Chondrocyte (in vitro differentiated cells): ENCODE data around the gene ADAMTS14. TPM values are rescaled to one million over a fixed set of nuclear protein-coding genes. Genes with fewer than 3 reads are reported as not detected.

Experiments
- DNase-seq: peaks from one replicate; pipeline ENCODE4 v3.0.0; 2021; ENCODE audit warnings: mixed read lengths, low spot score
- H3K27ac Mint-ChIP-seq: one replicate; pipeline ENCODE4 v1.8.0; 2021; ENCODE audit warnings: mild to moderate bottlenecking, moderate library complexity, mixed read lengths; ENCODE audit not compliant: unreplicated experiment
- H3K27me3 Mint-ChIP-seq: 2 replicates; pipeline ENCODE4 v1.8.0; 2021; ENCODE audit warnings: low read depth, mixed read lengths
- H3K36me3 Mint-ChIP-seq: 2 replicates; pipeline ENCODE4 v1.8.0; 2021; ENCODE audit warnings: low read depth, mixed read lengths
- H3K4me1 Mint-ChIP-seq: 2 replicates; pipeline ENCODE4 v1.8.0; 2021; ENCODE audit warnings: low read depth, mild to moderate bottlenecking, mixed read lengths
- H3K4me3 Mint-ChIP-seq: one replicate; pipeline ENCODE4 v1.8.0; 2021; ENCODE audit warnings: mild to moderate bottlenecking, moderate library complexity, mixed read lengths; ENCODE audit not compliant: unreplicated experiment
- H3K9me3 Mint-ChIP-seq: 2 replicates; pipeline ENCODE4 v1.8.0; 2021; ENCODE audit warnings: low read depth, mixed read lengths
- total RNA-seq: library from RNA; stranded (reverse); gene quantifications from 3 replicates; pipeline ENCODE4 v1.2.1, GENCODE V29; 2021
- TF ChIP-seq, protein P1 (sequence below): fragments of 200-600 bp; sonication (generic); IDR thresholded peaks from 2 replicates; pipeline ENCODE4 v1.5.0; 2021; ENCODE audit warnings: antibody characterized with exemption, mild to moderate bottlenecking, moderate library complexity

The ADAMTS14 gene
- total RNA-seq, 1 donor from 2014 or later = 7.7 TPM

DNA sequence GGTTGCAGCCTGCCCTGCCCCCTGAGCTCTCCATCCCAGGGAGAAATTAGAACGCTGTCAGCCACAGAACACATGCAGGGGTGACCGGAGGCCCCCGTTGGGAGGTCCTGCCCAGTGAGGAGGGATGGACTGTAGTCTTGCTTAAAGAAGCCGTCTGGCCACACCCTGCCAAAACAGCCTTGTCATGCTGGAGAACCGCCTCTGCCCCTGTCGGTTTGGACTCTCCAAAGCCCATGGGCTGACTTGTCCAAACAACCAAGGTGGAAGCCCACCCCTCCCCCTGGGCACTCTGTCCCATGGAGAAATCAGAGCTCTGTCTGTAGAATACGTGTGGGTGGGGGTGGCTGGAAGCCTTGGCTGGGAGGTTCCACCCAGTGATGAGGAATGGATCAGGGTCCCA is 125.5 kb downstream of the ADAMTS14 start:
- Mint-ChIP-seq H3K27me3 (peaks cover 17% of the 10 kb centered on the region), H3K9me3 (peaks cover 13% of the 10 kb centered on the region), H3K36me3 (peaks cover 9% of the 10 kb centered on the region), H3K4me1 (no peaks in the 10 kb centered on the region), H3K4me3 (no peak overlapping the region), H3K27ac (no peak overlapping the region)
- no peak for DNase-seq
- TF ChIP-seq, protein P1, sequence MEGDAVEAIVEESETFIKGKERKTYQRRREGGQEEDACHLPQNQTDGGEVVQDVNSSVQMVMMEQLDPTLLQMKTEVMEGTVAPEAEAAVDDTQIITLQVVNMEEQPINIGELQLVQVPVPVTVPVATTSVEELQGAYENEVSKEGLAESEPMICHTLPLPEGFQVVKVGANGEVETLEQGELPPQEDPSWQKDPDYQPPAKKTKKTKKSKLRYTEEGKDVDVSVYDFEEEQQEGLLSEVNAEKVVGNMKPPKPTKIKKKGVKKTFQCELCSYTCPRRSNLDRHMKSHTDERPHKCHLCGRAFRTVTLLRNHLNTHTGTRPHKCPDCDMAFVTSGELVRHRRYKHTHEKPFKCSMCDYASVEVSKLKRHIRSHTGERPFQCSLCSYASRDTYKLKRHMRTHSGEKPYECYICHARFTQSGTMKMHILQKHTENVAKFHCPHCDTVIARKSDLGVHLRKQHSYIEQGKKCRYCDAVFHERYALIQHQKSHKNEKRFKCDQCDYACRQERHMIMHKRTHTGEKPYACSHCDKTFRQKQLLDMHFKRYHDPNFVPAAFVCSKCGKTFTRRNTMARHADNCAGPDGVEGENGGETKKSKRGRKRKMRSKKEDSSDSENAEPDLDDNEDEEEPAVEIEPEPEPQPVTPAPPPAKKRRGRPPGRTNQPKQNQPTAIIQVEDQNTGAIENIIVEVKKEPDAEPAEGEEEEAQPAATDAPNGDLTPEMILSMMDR = no peak

DNA sequence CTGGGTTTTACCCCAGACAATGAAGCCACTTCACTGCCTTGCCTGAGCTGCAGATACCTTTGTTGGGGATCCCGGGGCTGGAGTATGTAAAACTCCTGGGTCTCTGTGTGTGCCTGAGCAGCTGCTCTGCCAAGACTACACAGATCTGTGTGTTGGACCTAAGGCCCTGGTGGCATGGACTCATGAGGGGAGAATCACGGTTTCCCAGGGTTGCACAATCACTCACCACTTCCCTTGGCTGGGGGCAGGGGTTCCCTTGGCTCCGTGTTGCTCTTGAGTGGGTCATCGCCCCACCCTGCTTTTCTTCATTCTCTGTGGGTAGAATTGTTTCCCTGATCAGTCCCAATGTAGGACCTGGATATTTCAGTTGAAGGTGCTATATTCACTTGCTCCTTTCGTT is 126.8 kb downstream of the ADAMTS14 start:
- Mint-ChIP-seq H3K27me3 (peaks cover 17% of the 10 kb centered on the region), H3K27ac (no peak overlapping the region), H3K4me3 (no peak overlapping the region), H3K4me1 (no peaks in the 10 kb centered on the region), H3K9me3 (peaks cover 13% of the 10 kb centered on the region), H3K36me3 (peaks cover 9% of the 10 kb centered on the region)
- TF ChIP-seq, protein P1 = no peak
- DNase-seq = no peak

DNA sequence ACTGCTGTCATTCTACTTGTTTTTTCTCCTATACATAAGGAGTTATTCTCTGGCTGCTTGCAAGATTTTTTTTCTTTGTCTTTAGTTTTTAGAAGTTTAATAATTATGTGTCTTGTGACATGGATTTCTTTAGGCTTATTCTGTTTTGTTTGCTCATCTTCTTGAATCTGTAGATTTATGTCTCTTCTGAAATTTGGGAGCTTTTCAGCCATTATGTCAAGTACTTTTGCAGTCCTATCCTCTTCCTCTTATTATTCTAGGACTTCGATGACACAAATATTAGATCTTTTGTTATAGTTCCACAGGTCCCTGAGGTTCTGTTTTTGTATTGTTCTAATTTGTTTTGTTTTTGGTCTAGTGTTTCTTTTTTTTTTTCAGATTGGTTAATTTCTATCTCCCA is 129.5 kb downstream of the ADAMTS14 start:
- peaks cover 5% of the 10 kb centered on the region for H3K9me3 Mint-ChIP-seq
- peaks cover 15% of the 10 kb centered on the region for H3K27me3 Mint-ChIP-seq
- no peak overlapping the region for H3K27ac Mint-ChIP-seq
- no peak overlapping the region for H3K4me3 Mint-ChIP-seq
- H3K4me1 Mint-ChIP-seq = no peaks in the 10 kb centered on the region
- TF ChIP-seq, protein P1 = no peak
- DNase-seq = no peak
- peaks cover 4% of the 10 kb centered on the region for H3K36me3 Mint-ChIP-seq

DNA sequence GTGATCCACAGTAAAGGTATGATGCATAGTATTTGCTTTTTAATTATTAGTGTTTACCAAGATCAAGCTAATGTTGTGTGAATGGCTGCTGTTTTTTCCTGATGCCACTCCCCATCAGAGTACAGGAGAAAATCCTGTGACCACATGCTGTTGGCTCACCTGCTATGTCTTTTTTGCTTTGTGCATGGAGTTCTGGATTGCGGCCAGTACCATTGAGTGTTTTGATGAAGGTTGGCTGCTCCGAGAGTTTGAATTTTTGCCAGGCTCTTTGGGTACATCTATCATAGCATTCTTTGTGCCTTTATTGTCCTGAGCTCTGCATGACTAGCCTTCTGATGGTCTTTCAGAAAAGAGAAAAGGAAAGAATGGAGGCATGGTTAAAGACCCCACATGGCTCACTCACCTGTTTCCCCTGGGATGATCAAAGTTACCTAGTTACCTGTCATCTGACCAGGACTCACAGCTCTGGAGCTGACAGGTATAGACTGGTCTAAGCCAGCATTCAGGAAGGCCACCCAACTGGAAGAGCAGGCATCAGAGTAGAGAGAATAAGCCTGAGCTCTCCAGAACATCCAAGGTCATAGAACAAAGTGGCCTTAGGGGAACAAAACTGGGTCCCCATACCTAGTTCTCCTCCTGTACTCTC is 131.6 kb downstream of the ADAMTS14 start:
- DNase-seq = no peak
- peaks cover 12% of the 10 kb centered on the region for H3K27me3 Mint-ChIP-seq
- H3K27ac Mint-ChIP-seq = no peak overlapping the region
- no peak overlapping the region for H3K4me3 Mint-ChIP-seq
- peaks cover 4% of the 10 kb centered on the region for H3K4me1 Mint-ChIP-seq
- H3K9me3 Mint-ChIP-seq = no peaks in the 10 kb centered on the region
- TF ChIP-seq, protein P1 = no peak
- peaks cover 2% of the 10 kb centered on the region for H3K36me3 Mint-ChIP-seq

DNA sequence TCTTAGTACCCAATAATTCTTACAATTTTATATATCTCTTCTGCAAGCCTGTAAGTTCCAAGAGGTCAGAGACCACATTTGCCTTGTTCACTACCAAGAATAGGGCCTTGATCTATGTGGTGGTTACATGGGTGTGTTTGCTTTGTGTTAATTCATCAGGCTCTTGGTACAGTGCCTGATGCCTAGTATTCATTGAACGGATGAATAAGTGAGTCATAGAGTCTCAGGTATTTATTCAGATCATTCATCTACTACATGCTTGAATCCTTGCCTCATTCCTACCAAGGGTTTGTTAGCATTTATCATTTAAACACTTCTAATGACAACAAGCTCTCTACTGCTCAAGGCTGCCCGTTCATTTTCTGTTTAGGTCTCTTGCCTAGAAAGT is 132.1 kb downstream of the ADAMTS14 start:
- Mint-ChIP-seq H3K36me3 (peaks cover 2% of the 10 kb centered on the region), H3K9me3 (no peaks in the 10 kb centered on the region), H3K4me3 (no peak overlapping the region)

More for the DNA sequence above, 132.1 kb downstream of the ADAMTS14 start:
- DNase-seq = no peak
- TF ChIP-seq, protein P1 = no peak
- H3K27ac Mint-ChIP-seq = no peak overlapping the region
- H3K27me3 Mint-ChIP-seq = peaks cover 9% of the 10 kb centered on the region
- peaks cover 9% of the 10 kb centered on the region for H3K4me1 Mint-ChIP-seq
